Gastroesophageal sphincter (tissue), 4 donors: ENCODE results near the gene POLR2I. TPM values are rescaled to one million over a fixed set of nuclear protein-coding genes. Genes with fewer than 3 reads are reported as not detected.

Experiments used
- ATAC-seq: fragments of 150-250 bp; one replicate; pipeline ENCODE4 v1.9.1; 2016; ENCODE audit warnings: mild to moderate bottlenecking, moderate library complexity
- H3K27ac ChIP-seq, 4 donors: fragments of 200-600 bp; sonication (generic) in 3 of 4; 1 replicate in 3 of 4; 2 replicates in 1 of 4; pipeline ENCODE4 v1.5.1; 2016 to 2019
- H3K27me3 ChIP-seq: fragments of 200-600 bp; sonication (generic); one replicate; pipeline ENCODE4 v1.5.1; 2019
- H3K36me3 ChIP-seq, 2 donors: fragments of 200-600 bp; sonication (generic); one replicate each; pipeline ENCODE4 v1.5.1; 2019; ENCODE audit warnings: control low read depth in 1 of 2
- H3K4me1 ChIP-seq, 3 donors: fragments of 200-600 bp; sonication (generic); 1 replicate in 2 of 3; 2 replicates in 1 of 3; pipeline ENCODE4 v1.5.1; 2016 to 2019; ENCODE audit warnings: control low read depth in 2 of 3
- H3K4me3 ChIP-seq, 2 donors: fragments of 200-600 bp; sonication (generic); one replicate each; pipeline ENCODE4 v1.5.1; 2019; ENCODE audit warnings: mild to moderate bottlenecking in 1 of 2, moderate library complexity in 1 of 2
- H3K9me3 ChIP-seq, 3 donors: fragments of 200-600 bp; sonication (generic); one replicate each; pipeline ENCODE4 v1.5.1; 2017 to 2019; ENCODE audit warnings: control low read depth in 2 of 3
- CTCF ChIP-seq, 4 experiments: fragments of 200-600 bp in 2 of 4; fragments of 450-650 bp in 2 of 4; sonication (generic) in 1 of 4; IDR thresholded peaks; one replicate each; pipeline ENCODE4 v1.5.1; 2017 to 2019; ENCODE audit warnings: antibody characterized with exemption in 4 of 4, mild to moderate bottlenecking in 2 of 4, moderate library complexity in 2 of 4
- EP300 ChIP-seq: sonication (generic); formaldehyde crosslinking; IDR thresholded peaks from one replicate; pipeline ENCODE4 v1.6.1; 2017; ENCODE audit warnings: antibody characterized with exemption, mild to moderate bottlenecking
- POLR2A ChIP-seq, 2 donors: fragments of 450-650 bp; IDR thresholded peaks; one replicate each; pipeline ENCODE4 v1.6.1; 2017; ENCODE audit warnings: antibody characterized with exemption in 2 of 2, mild to moderate bottlenecking in 2 of 2, moderate library complexity in 1 of 2
- POLR2AphosphoS5 ChIP-seq: sonication (generic); formaldehyde crosslinking; IDR thresholded peaks from one replicate; pipeline ENCODE4 v1.6.1; 2017; ENCODE audit warnings: antibody characterized with exemption
- WGBS, 2 donors: methylation state at CpG; one replicate each; pipeline ENCODE4 v1.1.5; 2018; ENCODE audit warnings: low coverage in 1 of 2; 5-methylcytosine and 5-hydroxymethylcytosine counted together
- total RNA-seq, 4 donors: library from RNA; depleted of rRNA; stranded (reverse); fragments of >200 nt; gene quantifications; one replicate each; pipeline ENCODE4 v1.1.0, GENCODE V29; 2016

Gene POLR2I
- total RNA-seq, 4 donors from 2014 or later = 49.3 to 60.2 (median 54.1) TPM

GRCh38 chr19:36113894-36114720 lies 568 bp downstream of the POLR2I start:
- no peaks in the 10 kb centered on the region for H3K27me3 ChIP-seq
- WGBS, 2 donors = 5% methylated on average over 15 of the region's 48 CpGs; no CpG with 5 or more reads in 1 of the 2 donors
- H3K4me3 ChIP-seq = peak overlapping the region; percentile 55 to 89
- H3K27ac ChIP-seq = peak overlapping the region; percentile 68 to 96 (median 93)
- no peak for TF ChIP-seq POLR2A (IDR thresholded peaks at IDR 0.05)
- no peak for TF ChIP-seq EP300
- TF ChIP-seq CTCF (IDR thresholded peaks at IDR 0.05) = peak in 1 of 4 experiments; percentile 9
- peaks cover 0 to 51% (median 18%) of the 10 kb centered on the region in 3 donors for H3K4me1 ChIP-seq
- H3K36me3 ChIP-seq = peaks cover 0 to 64% of the 10 kb centered on the region in 2 donors
- no peak for ATAC-seq
- H3K9me3 ChIP-seq = no peaks in the 10 kb centered on the region

- no peak for ATAC-seq
- WGBS, 2 donors = 85 to 86% methylated on average over 7 to 30 of the region's 34 CpGs
- peaks cover 0 to 63% of the 10 kb centered on the region in 2 donors for H3K36me3 ChIP-seq
- peaks cover 0 to 44% (median 18%) of the 10 kb centered on the region in 3 donors for H3K4me1 ChIP-seq
- no peaks in the 10 kb centered on the region for H3K9me3 ChIP-seq
- peak overlapping the region in 1 of 2 donors; percentile 89 for H3K4me3 ChIP-seq
- no peaks in the 10 kb centered on the region for H3K27me3 ChIP-seq
- peak overlapping the region in 1 of 4 donors; percentile 91 for H3K27ac ChIP-seq
- TF ChIP-seq CTCF (IDR thresholded peaks at IDR 0.05) = no peak
- TF ChIP-seq POLR2AphosphoS5 = no peak
- TF ChIP-seq EP300 = no peak
- no peak for TF ChIP-seq POLR2A (IDR thresholded peaks at IDR 0.05)
These were observed 1.2 kb downstream of the POLR2I start for GRCh38 chr19:36113425-36113824.

GRCh38 chr19:36112678-36113077 lies 2.0 kb downstream of the POLR2I start:
- H3K9me3 ChIP-seq = no peaks in the 10 kb centered on the region
- no CpG with 5 or more reads among the region's 10 CpGs for WGBS, 2 donors
- no peak for TF ChIP-seq POLR2AphosphoS5
- no peak for TF ChIP-seq EP300
- TF ChIP-seq CTCF (IDR thresholded peaks at IDR 0.05) = no peak
- TF ChIP-seq POLR2A (IDR thresholded peaks at IDR 0.05) = no peak
- H3K4me3 ChIP-seq = no peak overlapping the region
- no peak overlapping the region for H3K27ac ChIP-seq
- H3K36me3 ChIP-seq = peaks cover 0 to 63% of the 10 kb centered on the region in 2 donors
- peaks cover 0 to 37% (median 18%) of the 10 kb centered on the region in 3 donors for H3K4me1 ChIP-seq
- no peak for ATAC-seq
- H3K27me3 ChIP-seq = no peaks in the 10 kb centered on the region

GRCh38 chr19:36111200-36111539 lies 3.5 kb downstream of the POLR2I start:
- Histone ChIP-seq H3K9me3 (no peaks in the 10 kb centered on the region), H3K4me1 (peaks cover 0 to 22% (median 11%) of the 10 kb centered on the region in 3 donors), H3K36me3 (peaks cover 0 to 63% of the 10 kb centered on the region in 2 donors), H3K4me3 (no peak overlapping the region), H3K27me3 (no peaks in the 10 kb centered on the region), H3K27ac (no peak overlapping the region)
- 45% methylated on average over 7 of the region's 13 CpGs; no CpG with 5 or more reads in 1 of the 2 donors for WGBS, 2 donors
- ATAC-seq = no peak
- TF ChIP-seq CTCF (IDR thresholded peaks at IDR 0.05) = no peak
